H1 (cell line): ENCODE data around the gene SLC7A11.
A peak's percentile ranks its signal among the peaks of the same experiment; 100 is the strongest.

Experiments
- BCL11A ChIP-seq, 2 experiments: IDR thresholded peaks; one replicate each; pipeline ENCODE4 v1.6.1; 2011; ENCODE audit warnings: low read depth in 2 of 2, low read length in 2 of 2, mild to moderate bottlenecking in 2 of 2
- EP300 ChIP-seq, 2 experiments: IDR thresholded peaks; 1 replicate in 1 of 2; 2 replicates in 1 of 2; pipeline ENCODE4 v1.6.1; 2011 to 2012; ENCODE audit warnings: low read depth in 2 of 2, low read length in 2 of 2, mild to moderate bottlenecking in 2 of 2, borderline replicate concordance in 1 of 2, inconsistent platforms in 1 of 2, moderate library complexity in 1 of 2
- EZH2 ChIP-seq: fragments of 200-600 bp; sonication (generic); IDR thresholded peaks from 2 replicates; pipeline ENCODE4 v1.7.1; 2012; ENCODE audit warnings: low read depth, mild to moderate bottlenecking, moderate library complexity, low read length, inconsistent platforms; ENCODE audit not compliant: severe bottlenecking
- FOSL1 ChIP-seq: IDR thresholded peaks from 2 replicates; pipeline ENCODE4 v1.6.1; 2011; ENCODE audit warnings: mild to moderate bottlenecking, low read depth, low read length, moderate library complexity; ENCODE audit not compliant: insufficient read depth
- POLR2A ChIP-seq, 2 experiments: IDR thresholded peaks; 1 replicate in 1 of 2; 2 replicates in 1 of 2; pipeline ENCODE4 v1.6.1; 2011; ENCODE audit warnings: low read depth in 2 of 2, low read length in 2 of 2, mild to moderate bottlenecking in 2 of 2; ENCODE audit errors: control extremely low read depth in 1 of 2
- POLR2AphosphoS5 ChIP-seq: IDR thresholded peaks from 2 replicates; pipeline ENCODE4 v1.6.1; 2011; ENCODE audit warnings: low read depth, low read length
- POU5F1 ChIP-seq: IDR thresholded peaks from 2 replicates; pipeline ENCODE4 v1.6.1; 2011; ENCODE audit warnings: low read depth, mild to moderate bottlenecking, low read length, moderate library complexity
- SP1 ChIP-seq: IDR thresholded peaks from 2 replicates; pipeline ENCODE4 v1.6.1; 2011; ENCODE audit warnings: low read depth, low read length
- SRF ChIP-seq: IDR thresholded peaks from 2 replicates; pipeline ENCODE4 v1.6.1; 2011; ENCODE audit warnings: mild to moderate bottlenecking, low read depth, low read length, moderate library complexity
- TAF1 ChIP-seq: IDR thresholded peaks from 2 replicates; pipeline ENCODE4 v1.6.1; 2011; ENCODE audit warnings: mild to moderate bottlenecking, low read depth, low read length
- ZNF274 ChIP-seq: IDR thresholded peaks from 2 replicates; pipeline ENCODE4 v1.7.0; 2012; ENCODE audit warnings: low read length, borderline replicate concordance; ENCODE audit errors: extremely low read depth
- TF ChIP-seq, protein P1 (sequence below), 3 experiments: IDR thresholded peaks; 1 replicate in 2 of 3; 2 replicates in 1 of 3; pipeline versions ENCODE4 v1.5.1 to v1.6.1; 2011; ENCODE audit warnings: low read length in 3 of 3, mild to moderate bottlenecking in 3 of 3, inconsistent platforms in 2 of 3, low read depth in 1 of 3, moderate library complexity in 1 of 3; ENCODE audit not compliant: insufficient read depth in 1 of 3; ENCODE audit errors: control extremely low read depth in 1 of 3
- TF ChIP-seq, protein P2 (sequence below): IDR thresholded peaks from 2 replicates; pipeline ENCODE4 v1.6.1; 2012; ENCODE audit warnings: low read length, inconsistent platforms
- TF ChIP-seq, protein P3 (sequence below): IDR thresholded peaks from 2 replicates; pipeline ENCODE4 v1.6.1; 2012; ENCODE audit warnings: inconsistent platforms

GRCh38 chr4:138241281-138242075, 671 bp downstream of the SLC7A11 start:
- TF ChIP-seq, protein P1, sequence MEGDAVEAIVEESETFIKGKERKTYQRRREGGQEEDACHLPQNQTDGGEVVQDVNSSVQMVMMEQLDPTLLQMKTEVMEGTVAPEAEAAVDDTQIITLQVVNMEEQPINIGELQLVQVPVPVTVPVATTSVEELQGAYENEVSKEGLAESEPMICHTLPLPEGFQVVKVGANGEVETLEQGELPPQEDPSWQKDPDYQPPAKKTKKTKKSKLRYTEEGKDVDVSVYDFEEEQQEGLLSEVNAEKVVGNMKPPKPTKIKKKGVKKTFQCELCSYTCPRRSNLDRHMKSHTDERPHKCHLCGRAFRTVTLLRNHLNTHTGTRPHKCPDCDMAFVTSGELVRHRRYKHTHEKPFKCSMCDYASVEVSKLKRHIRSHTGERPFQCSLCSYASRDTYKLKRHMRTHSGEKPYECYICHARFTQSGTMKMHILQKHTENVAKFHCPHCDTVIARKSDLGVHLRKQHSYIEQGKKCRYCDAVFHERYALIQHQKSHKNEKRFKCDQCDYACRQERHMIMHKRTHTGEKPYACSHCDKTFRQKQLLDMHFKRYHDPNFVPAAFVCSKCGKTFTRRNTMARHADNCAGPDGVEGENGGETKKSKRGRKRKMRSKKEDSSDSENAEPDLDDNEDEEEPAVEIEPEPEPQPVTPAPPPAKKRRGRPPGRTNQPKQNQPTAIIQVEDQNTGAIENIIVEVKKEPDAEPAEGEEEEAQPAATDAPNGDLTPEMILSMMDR (IDR thresholded peaks at IDR 0.05; ENCODE audit: control extremely low read depth in 1 of 3, insufficient read depth in 1 of 3, low read depth in 1 of 3, low read length in 3 of 3) = no peak
- TF ChIP-seq POLR2A (IDR thresholded peaks at IDR 0.05; ENCODE audit: control extremely low read depth in 1 of 2, low read depth in 2 of 2, low read length in 2 of 2) (no peak; a peak in 1 of 3 replicates), EZH2 (no peak), FOSL1 (no peak), POLR2AphosphoS5 (no peak; the same call in none of the 2 replicates), TAF1 (no peak), EP300 (IDR thresholded peaks at IDR 0.05; ENCODE audit: borderline replicate concordance in 1 of 2, low read depth in 2 of 2, low read length in 2 of 2) (no peak), ZNF274 (no peak), POU5F1 (no peak), BCL11A (IDR thresholded peaks at IDR 0.05; ENCODE audit: low read depth in 2 of 2, low read length in 2 of 2) (no peak), SP1 (no peak), SRF (no peak)
- TF ChIP-seq, protein P2, sequence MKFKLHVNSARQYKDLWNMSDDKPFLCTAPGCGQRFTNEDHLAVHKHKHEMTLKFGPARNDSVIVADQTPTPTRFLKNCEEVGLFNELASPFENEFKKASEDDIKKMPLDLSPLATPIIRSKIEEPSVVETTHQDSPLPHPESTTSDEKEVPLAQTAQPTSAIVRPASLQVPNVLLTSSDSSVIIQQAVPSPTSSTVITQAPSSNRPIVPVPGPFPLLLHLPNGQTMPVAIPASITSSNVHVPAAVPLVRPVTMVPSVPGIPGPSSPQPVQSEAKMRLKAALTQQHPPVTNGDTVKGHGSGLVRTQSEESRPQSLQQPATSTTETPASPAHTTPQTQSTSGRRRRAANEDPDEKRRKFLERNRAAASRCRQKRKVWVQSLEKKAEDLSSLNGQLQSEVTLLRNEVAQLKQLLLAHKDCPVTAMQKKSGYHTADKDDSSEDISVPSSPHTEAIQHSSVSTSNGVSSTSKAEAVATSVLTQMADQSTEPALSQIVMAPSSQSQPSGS = peak; percentile 18; the same call in 1 of the 2 replicates
- TF ChIP-seq, protein P3, sequence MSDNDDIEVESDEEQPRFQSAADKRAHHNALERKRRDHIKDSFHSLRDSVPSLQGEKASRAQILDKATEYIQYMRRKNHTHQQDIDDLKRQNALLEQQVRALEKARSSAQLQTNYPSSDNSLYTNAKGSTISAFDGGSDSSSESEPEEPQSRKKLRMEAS = no peak
